SH-SY5Y (cell line): ENCODE results near the gene RNF113B.

Source experiments
- GATA2 ChIP-seq: IDR thresholded peaks from 2 replicates; pipeline ENCODE4 v1.6.1; 2011; ENCODE audit warnings: mild to moderate bottlenecking, low read depth, low read length
- GATA3 ChIP-seq: IDR thresholded peaks from 2 replicates; pipeline ENCODE4 v1.6.1; 2011; ENCODE audit warnings: low read depth, mild to moderate bottlenecking, low read length, moderate library complexity

The RNF113B gene

GRCh38 chr13:98144027-98144741, 32.9 kb downstream of the RNF113B start:
- TF ChIP-seq GATA2 (no peak), GATA3 (no peak)

GRCh38 chr13:98143601-98144026, 33.5 kb downstream of the RNF113B start:
- TF ChIP-seq GATA3 (no peak), GATA2 (no peak; the same call in 1 of the 2 replicates)

- TF ChIP-seq GATA2 (no peak), GATA3 (no peak)
These were observed 33.9 kb downstream of the RNF113B start for GRCh38 chr13:98143157-98143553.

GRCh38 chr13:98142380-98143156, 34.5 kb downstream of the RNF113B start, which contains the start of gene FARP1:
FARP1 (plus strand) TSS chr13:98143094; CDS start chr13:98213243, 70,149 bp downstream.
- TF ChIP-seq GATA3 (no peak), GATA2 (no peak)

- TF ChIP-seq GATA2 (no peak), GATA3 (no peak)
These were observed 35.3 kb downstream of the RNF113B start for GRCh38 chr13:98141509-98142379.

GRCh38 chr13:98141091-98141490, 36.0 kb downstream of the RNF113B start:
- TF ChIP-seq GATA2 (no peak), GATA3 (no peak)

GRCh38 chr13:98134901-98135300, 42.2 kb downstream of the RNF113B start:
- no peak for TF ChIP-seq GATA3
- no peak for TF ChIP-seq GATA2

GRCh38 chr13:98133946-98134345, 43.1 kb downstream of the RNF113B start:
- TF ChIP-seq GATA2 (no peak), GATA3 (no peak)

GRCh38 chr13:98129059-98129746, 47.9 kb downstream of the RNF113B start:
- TF ChIP-seq GATA2: no peak
- TF ChIP-seq GATA3: no peak
